Embryonic facial prominence (tissue), 1 donor: ENCODE results near the gene TMEM235.
A peak's percentile ranks its signal among the peaks of the same experiment; 100 is the strongest.

Experiments used
- DNase-seq: peaks from one replicate; pipeline ENCODE4 v3.0.0-alpha.2; 2016; ENCODE audit errors: extremely low spot score

Gene TMEM235

DNA sequence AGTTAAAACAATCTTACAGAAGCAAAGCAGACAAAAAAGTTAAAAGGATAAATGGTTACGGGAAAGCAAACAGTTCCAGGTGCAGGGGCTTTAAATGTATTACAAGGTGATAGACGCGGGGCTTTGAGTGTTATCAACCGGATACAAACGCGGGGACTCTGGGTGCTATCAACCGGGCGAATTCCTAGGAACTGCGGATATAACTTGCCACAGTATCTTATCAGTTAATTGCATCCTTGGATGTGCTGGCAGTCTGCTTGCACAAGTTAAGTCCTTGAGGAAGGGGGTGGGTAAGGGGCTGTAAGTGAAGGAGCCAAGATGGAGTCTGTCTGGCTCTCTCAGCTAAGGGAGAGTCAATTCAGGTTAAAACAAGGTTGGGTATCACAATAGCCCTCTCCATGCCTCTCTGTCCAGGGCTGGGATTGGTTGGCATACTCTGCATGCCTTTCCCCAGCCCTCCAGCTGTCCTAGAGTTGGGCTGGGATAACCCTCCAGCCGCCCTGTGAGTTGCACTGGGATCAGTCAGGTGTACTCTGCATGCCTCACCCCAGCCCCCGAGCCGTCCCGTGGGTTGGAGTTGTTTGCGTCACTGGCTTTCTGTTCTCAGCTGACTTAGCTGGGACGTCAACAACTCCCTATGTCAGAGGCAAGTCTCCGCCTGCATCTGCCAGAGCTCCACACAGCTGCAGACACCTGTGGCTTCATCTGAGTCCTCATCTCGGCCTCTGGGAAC is 40.9 kb downstream of the TMEM235 start:
- no peak for DNase-seq

DNA sequence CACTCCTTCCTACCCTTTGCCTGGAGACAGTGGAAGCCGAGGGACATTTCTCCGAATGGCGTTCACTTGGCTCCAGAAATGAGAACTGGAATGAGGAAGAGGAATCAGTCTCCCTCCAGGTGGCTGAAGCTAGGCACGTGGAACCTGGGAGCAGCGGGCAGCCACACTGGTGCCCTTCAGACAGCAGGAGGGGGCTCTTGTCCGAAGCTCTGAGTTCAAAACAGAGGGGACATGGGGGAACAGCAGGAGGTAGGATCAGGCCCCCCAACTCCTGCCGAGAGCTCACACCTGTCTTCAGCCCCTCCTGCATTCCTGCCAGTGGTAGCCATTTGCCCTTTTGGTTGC is 41.5 kb downstream of the TMEM235 start:
- no peak for DNase-seq

DNA sequence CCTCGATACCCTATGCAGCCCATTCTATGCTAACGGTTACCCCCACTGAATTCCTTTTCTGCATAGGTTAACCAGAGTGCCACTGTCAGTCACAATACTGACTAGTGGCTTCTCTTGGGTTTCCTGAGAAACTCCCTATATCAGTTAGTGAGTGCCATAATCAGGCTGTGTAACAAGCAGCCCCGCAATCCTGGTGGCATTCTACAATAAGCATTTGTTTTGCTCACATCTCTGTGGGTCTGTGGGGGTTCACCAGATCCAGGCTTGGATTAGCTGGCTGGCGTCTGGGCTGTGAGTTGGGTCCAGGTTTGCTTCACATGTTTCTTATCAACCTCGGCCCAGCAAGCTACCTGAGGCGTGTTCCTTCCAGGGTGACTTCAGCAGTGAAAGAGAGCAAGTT is 42.4 kb downstream of the TMEM235 start:
- no peak for DNase-seq

DNA sequence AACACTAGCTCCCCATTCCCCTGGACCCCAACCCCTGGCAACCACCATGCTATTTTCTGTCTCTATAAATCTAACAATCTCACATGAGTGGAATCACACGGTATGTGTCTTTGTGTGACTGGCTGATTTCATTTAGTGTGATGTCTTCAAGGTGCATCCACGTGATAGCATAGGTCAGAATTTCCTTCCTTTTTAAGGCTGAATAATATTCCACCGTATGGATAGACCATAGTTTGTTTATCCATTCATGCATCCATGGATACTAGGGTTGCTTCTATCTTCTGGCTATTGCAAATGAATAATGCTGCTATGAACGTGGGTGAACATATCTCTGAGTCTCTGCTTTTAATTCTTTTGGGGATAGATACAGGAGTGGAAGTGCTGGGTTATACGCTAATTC is 43.9 kb downstream of the TMEM235 start:
- no peak for DNase-seq

DNA sequence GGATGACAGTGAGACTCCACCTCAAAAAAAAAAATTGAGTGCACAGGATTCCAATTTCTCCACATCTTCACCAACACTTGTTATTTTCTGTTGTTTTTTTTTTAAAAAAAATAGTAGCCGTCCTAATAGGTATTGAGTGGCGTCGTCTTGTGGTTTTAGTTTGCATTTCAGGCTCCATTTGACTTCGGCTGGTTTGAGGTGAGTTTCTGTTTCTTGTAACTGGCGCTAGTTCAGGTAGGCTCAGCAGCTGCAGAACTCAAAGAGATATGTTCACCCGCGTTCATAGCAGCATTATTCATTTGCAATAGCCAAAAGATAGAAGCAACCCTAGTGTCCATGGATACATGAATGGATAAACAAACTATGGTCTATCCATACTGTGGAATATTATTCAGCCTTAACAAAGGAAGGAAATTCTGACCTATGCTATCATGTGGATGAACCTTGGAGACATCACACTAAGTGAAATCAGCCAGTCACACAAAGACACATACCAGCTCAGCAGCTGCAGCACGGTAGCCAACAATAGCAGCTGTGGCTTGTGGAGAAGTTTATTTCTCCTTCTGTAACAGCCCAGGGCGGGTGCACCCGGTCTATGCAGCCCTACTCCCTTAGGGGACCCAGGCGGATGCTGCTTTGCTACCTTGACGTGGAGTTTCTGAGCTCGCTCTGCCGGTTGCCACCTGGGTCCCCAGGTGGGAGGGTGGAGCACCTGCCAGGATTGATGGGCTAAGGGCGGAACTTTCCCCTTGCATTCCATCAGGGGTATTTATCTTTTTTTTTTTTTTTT is 44.9 kb downstream of the TMEM235 start:
- no peak for DNase-seq

DNA sequence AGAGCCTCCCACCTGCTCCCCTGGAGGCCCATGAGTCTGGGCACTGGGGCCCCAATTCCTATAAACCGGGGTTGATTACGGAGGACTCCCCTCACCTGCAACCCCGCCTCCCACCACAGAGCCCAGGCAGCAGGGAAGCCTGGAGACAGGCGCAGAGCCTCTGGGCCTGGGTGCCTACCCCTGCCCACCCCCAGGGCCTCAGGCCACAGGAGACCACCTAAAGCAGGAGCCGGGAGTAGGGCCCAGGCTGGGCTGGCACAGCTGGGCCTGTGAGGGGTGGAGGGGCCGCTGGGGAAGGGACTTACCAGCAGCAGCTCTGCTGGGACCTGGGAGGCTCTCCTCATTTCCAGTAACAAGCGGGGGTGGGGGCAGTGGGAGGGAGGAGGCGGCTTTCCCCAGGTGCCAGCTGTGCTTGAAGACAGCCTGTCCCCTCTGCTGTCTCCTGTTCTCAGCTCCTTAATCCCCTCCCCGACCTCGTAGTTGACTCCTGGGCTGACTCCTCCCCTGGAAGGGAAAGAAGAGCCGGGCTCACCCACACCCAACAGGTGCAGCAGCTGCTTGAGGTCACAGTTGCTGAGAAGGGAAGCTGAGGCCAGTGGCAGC is 46.8 kb downstream of the TMEM235 start:
- no peak for DNase-seq

DNA sequence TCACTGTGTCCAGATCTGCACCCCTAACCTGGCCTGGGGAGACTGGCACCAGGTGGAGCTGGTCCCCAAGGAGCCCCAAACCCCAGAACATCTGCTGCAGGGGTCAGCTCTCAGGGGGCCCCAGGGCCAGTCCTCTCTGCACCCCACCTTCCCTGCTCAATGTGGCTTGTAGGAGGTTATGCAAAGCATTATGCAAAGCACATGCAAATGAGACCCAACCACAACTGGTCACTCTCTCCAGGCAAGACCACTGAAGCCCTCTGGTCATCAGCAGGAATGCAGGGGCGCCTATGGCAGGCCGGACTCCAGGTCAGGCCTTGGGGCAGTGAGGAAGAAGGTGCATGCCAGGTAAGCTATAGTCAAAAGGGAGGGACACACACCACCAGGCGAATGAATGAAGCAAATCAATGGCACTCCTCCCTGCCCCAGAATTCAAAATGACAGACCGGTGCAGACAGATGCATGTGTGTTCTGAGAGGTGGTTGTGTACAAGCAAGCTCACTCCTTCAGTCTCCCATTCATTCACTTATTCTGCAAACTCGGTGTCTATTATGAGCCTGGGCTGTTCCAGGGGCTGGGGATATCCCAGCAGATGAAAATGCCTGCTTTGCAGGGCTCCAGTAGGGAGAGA is 48.0 kb downstream of the TMEM235 start:
- DNase-seq = no peak

DNA sequence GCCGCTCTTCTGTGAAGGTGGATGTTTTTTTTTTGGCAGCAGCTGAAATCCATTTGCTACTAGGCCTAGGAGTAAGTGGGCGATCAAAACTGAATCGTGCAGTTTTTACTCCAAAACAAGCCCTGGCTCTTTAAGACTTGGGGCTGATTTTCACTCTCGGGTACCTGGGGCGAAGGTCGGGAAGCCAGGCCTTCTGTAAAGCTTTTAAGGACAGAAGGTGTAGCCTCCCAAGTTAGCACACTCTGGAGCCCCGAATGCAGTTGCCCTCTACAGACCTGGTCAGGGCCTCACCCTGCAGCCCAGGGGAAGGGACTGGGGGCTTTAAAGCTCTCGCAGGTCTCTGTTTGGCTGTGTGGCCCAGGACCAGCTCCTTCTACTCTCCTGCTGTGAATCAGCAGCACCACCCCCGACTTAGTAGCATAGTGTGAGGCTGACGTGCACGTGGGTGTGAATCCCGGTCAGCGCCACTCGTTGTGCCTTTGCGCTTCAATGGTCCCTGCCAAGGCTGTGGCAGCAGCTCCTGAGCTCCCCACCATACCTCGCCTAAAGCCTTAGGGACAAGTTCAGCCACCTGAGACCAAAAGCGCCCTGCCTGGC is 49.9 kb downstream of the TMEM235 start:
- DNase-seq = no peak

DNA sequence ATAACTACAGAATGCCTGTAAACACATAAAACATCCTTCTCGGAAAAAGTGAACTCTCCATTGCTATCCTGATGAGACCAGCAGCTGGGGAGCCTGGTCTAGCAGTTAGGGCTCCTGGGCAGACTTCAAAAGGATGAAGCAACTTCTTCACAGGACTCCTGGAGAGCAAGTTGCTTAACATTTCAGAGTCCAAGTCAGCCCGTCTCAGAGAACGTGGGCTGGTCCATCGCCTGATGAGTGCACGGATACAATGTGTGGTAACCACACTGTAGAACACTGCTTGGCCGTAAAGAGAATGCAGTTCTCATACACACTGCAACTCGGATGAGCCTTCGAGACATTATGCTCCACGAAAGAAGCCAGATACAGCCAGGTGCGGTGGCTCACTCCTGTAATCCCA is 52.7 kb downstream of the TMEM235 start:
- DNase-seq = no peak

DNA sequence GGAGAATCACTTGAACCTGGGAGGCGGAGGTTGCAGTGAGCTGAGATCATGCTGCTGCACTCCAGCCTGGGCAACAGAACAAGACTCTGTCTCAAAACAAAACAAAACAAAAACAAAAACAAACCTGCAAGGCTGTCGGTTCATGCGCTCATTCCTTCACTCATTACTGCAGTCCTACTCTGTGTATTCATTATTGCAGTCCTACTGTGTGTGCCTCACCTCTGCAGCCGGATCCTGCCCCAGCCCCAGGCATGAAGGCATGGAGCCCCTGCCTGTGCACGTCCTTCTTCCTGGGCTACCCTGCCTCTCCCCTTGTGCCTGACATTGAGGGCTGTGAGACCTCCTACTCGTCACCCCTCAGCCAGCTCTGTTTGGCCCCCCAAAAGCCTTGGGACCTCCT is 57.6 kb downstream of the TMEM235 start:
- DNase-seq = no peak

DNA sequence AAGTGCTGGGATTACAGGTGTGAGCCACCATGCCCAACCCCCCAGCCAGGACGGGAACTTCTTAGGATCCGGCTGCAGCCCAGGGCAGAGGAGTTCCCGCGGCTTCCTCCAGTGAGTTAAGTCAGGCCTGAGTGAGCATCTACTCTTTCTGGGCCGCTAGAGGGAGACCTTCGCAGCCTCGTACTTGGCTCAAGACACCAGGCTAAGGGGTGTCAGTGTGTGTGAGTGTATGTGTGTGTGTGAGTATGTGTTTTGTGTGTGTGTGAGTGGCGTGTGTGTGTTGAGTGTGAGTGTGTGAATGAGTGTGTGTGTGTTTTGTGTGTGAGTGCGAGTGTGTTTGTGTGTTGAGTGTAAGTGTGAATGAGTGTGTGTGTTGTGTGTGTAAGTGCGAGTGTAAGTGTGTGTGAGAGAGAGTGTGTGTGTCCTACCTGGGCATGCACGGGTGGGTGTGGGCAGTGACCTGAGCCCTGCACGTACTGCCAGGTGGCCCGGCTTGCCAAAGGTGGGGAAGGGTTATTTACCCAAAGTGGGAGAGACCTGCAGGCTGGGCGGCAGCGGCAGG is 58.5 kb downstream of the TMEM235 start:
- peak; percentile 83 for DNase-seq
